Common myeloid progenitor, CD34-positive (primary cell): ENCODE data around the gene ZDHHC7.
A peak's percentile ranks its signal among the peaks of the same experiment; 100 is the strongest.

Source experiments
- CTCF ChIA-PET: fragments of 350-600 bp; sonication (Branson Sonifier 250); formaldehyde crosslinking; loops from one replicate; lab custom pipeline; 2021; ENCODE audit warnings: antibody characterized with exemption; lab: Charles Lee
- POLR2A ChIA-PET: fragments of 350-600 bp; sonication (Branson Sonifier 250); formaldehyde crosslinking; loops from one replicate; lab custom pipeline; 2021; ENCODE audit warnings: antibody characterized with exemption; lab: Charles Lee
- DNase-seq, 3 donors: peaks; one replicate each; pipeline versions ENCODE4 v3.0.0 to v3.0.0-alpha.2; 2013
- H3K27ac ChIP-seq, 2 experiments: 1 replicate in 1 of 2; 2 replicates in 1 of 2; pipeline ENCODE4 v1.7.0; 2013; ENCODE audit warnings: inconsistent platforms in 2 of 2, low read length in 2 of 2, mild to moderate bottlenecking in 2 of 2, low read depth in 1 of 2, moderate library complexity in 1 of 2; ENCODE audit not compliant: severe bottlenecking in 2 of 2, insufficient read depth in 1 of 2, poor library complexity in 1 of 2
- H3K27me3 ChIP-seq, 5 experiments: replicated peaks in 2 of 5; 1 replicate in 3 of 5; 2 replicates in 2 of 5; pipeline versions ENCODE4 v1.6.1 to v1.7.0; 2013; ENCODE audit warnings: low read length in 4 of 5, mild to moderate bottlenecking in 2 of 5, moderate library complexity in 2 of 5, inconsistent platforms in 1 of 5; ENCODE audit not compliant: insufficient read depth in 5 of 5, control insufficient read depth in 4 of 5
- H3K36me3 ChIP-seq, 4 experiments: 1 replicate in 2 of 4; 2 replicates in 2 of 4; pipeline versions ENCODE4 v1.6.1 to v1.7.0; 2013; ENCODE audit warnings: low read length in 3 of 4, control low read depth in 1 of 4, mild to moderate bottlenecking in 1 of 4; ENCODE audit not compliant: control insufficient read depth in 4 of 4, insufficient read depth in 4 of 4
- H3K4me1 ChIP-seq, 4 experiments: 1 replicate in 3 of 4; 2 replicates in 1 of 4; pipeline versions ENCODE4 v1.6.1 to v1.7.1; 2013; ENCODE audit warnings: low read length in 3 of 4, mild to moderate bottlenecking in 3 of 4, control low read depth in 1 of 4, inconsistent platforms in 1 of 4, moderate library complexity in 1 of 4; ENCODE audit not compliant: control insufficient read depth in 4 of 4, insufficient read depth in 4 of 4; ENCODE audit errors: control extremely low read depth in 1 of 4
- H3K4me3 ChIP-seq, 7 experiments: 1 replicate in 4 of 7; 2 replicates in 3 of 7; pipeline versions ENCODE4 v1.5.1 to v1.7.0; 2013; ENCODE audit warnings: mild to moderate bottlenecking in 7 of 7, low read length in 6 of 7, moderate library complexity in 6 of 7, inconsistent platforms in 2 of 7, low read depth in 2 of 7, control low read depth in 1 of 7; ENCODE audit not compliant: insufficient read depth in 4 of 7, control insufficient read depth in 1 of 7; ENCODE audit errors: extremely low read depth in 1 of 7
- H3K9me3 ChIP-seq, 5 experiments: 1 replicate in 4 of 5; 2 replicates in 1 of 5; pipeline versions ENCODE4 v1.6.1 to v1.7.1; 2013; ENCODE audit warnings: low read length in 4 of 5, mild to moderate bottlenecking in 2 of 5, inconsistent platforms in 1 of 5, low read depth in 1 of 5, moderate library complexity in 1 of 5; ENCODE audit not compliant: control insufficient read depth in 4 of 5, insufficient read depth in 2 of 5; ENCODE audit errors: control extremely low read depth in 1 of 5
- WGBS: methylation state at CpG from one replicate; pipeline ENCODE4 v1.1.5; 2013; ENCODE audit not compliant: insufficient coverage; 5-methylcytosine and 5-hydroxymethylcytosine counted together

The ZDHHC7 gene

GRCh38 chr16:85014311-85014710, 3.0 kb upstream of the ZDHHC7 start:
- no peak overlapping the region for H3K4me3 ChIP-seq
- H3K36me3 ChIP-seq, result no peaks in the 10 kb centered on the region
- ChIA-PET POLR2A (no interaction called here), CTCF (interaction anchor here (2.4 kb wide), 1 partner anchor 13 kb away, joined by 9 read pairs; the partner anchor contains the start of gene KIAA0513)
- no peak for DNase-seq
- no peaks in the 10 kb centered on the region for H3K27me3 ChIP-seq
- no peak overlapping the region for H3K27ac ChIP-seq
- peaks cover 10 to 50% (median 38%) of the 10 kb centered on the region in 4 experiments for H3K4me1 ChIP-seq
- H3K9me3 ChIP-seq, result no peaks in the 10 kb centered on the region
- WGBS, result 100% methylated on average over 1 of the region's 2 CpGs

- H3K27ac ChIP-seq, result peak overlapping the region; percentile 96 to 99
- WGBS, result 16% methylated on average over 14 of the region's 17 CpGs
- POLR2A ChIA-PET, result interaction anchor here (0.6 to 1.2 kb wide), 2 partner anchors 16 to 22 kb away, joined by 3 to 4 read pairs; partner anchors contain the start of gene KIAA0513
- no peaks in the 10 kb centered on the region for H3K9me3 ChIP-seq
- DNase-seq, result peak in 1 of 3 donors; percentile 25
- CTCF ChIA-PET, result interaction anchor here (1.5 to 2.4 kb wide), 2 partner anchors 15 to 45 kb away, joined by 3 to 9 read pairs; partner anchors contain the start of gene KIAA0513
- no peaks in the 10 kb centered on the region for H3K27me3 ChIP-seq
- H3K4me3 ChIP-seq, result peak overlapping the region; percentile 83 to 95 (median 89)
- peaks cover 4 to 35% (median 23%) of the 10 kb centered on the region in 4 experiments for H3K4me1 ChIP-seq
- peaks cover 0 to 2% (median 0%) of the 10 kb centered on the region in 4 experiments for H3K36me3 ChIP-seq
Observed at GRCh38 chr16:85011846-85012284, 530 bp upstream of the ZDHHC7 start.

- H3K4me3 ChIP-seq, result peak overlapping the region; percentile 83 to 95 (median 89)
- peak overlapping the region; percentile 79 to 99 for H3K27ac ChIP-seq
- WGBS, result 90% methylated on average over 2 of the region's 9 CpGs
- no peak for DNase-seq
- H3K27me3 ChIP-seq, result no peaks in the 10 kb centered on the region
- ChIA-PET CTCF (interaction anchor here (0.8 to 1.7 kb wide), 6 partner anchors 16 to 76 kb away, joined by 3 to 11 read pairs (median 4); partner anchors contain the start of gene KIAA0513), POLR2A (no interaction called here)
- H3K36me3 ChIP-seq, result peaks cover 0 to 6% (median 2%) of the 10 kb centered on the region in 4 experiments
- H3K9me3 ChIP-seq, result no peaks in the 10 kb centered on the region
- peaks cover 4 to 21% (median 13%) of the 10 kb centered on the region in 4 experiments for H3K4me1 ChIP-seq
Observed at GRCh38 chr16:85010446-85010930, 847 bp downstream of the ZDHHC7 start.

GRCh38 chr16:85008271-85008670, 3.1 kb downstream of the ZDHHC7 start:
- Histone ChIP-seq H3K27ac (no peak overlapping the region), H3K4me1 (peaks cover 4 to 23% (median 21%) of the 10 kb centered on the region in 4 experiments), H3K27me3 (no peaks in the 10 kb centered on the region), H3K4me3 (no peak overlapping the region), H3K36me3 (peaks cover 0 to 6% (median 2%) of the 10 kb centered on the region in 4 experiments), H3K9me3 (no peaks in the 10 kb centered on the region)
- CTCF ChIA-PET, result interaction anchor here (0.7 to 1.4 kb wide), 2 partner anchors 9 to 11 kb away, joined by 3 read pairs; no protein-coding TSS in a partner anchor
- 83% methylated on average over 2 of the region's 3 CpGs for WGBS
- no peak for DNase-seq
- POLR2A ChIA-PET, result no interaction called here

DNA sequence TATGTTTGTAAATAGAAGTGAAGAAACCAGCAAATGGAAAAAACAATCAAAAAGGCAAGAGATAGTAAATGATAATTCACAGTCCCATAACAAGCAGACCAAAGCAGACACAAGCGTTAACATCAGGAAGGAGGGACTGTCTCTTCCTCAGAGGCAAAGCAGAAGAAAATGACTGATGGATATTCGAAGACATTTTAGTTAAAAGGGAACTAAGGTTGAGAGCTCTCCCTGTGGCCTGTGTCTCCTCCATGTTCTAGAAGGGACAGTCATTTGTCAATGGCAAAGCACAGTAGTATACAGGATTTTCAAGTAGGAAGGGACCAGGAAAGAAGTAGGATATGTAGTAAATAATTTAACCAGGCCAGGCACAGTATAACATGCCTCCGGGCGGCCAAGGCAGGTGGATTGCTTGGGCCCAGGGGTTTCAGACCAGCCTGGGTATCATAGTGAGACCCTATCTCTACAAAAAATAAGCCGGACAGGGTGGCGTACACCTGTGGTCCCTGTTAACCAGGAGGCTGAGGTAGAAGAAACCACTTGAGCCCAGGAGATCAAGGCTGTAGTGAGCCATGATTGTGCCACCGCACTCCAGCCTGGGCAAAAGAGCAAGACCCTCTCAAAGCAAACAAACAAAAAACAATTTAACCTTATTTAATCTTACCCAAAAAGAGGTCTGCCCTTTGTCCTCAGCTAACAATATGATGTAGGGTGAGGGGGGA, 3.7 kb downstream of the ZDHHC7 start:
- no peak overlapping the region for H3K27ac ChIP-seq
- ChIA-PET POLR2A (no interaction called here), CTCF (interaction anchor here (0.7 to 1.4 kb wide), 2 partner anchors 9 to 10 kb away, joined by 3 read pairs; no protein-coding TSS in a partner anchor)
- no peak for DNase-seq
- peaks cover 0 to 8% (median 3%) of the 10 kb centered on the region in 4 experiments for H3K36me3 ChIP-seq
- no peaks in the 10 kb centered on the region for H3K27me3 ChIP-seq
- H3K9me3 ChIP-seq, result no peaks in the 10 kb centered on the region
- no peak overlapping the region for H3K4me3 ChIP-seq
- 100% methylated on average over 6 of the region's 7 CpGs for WGBS
- peaks cover 4 to 28% (median 24%) of the 10 kb centered on the region in 4 experiments for H3K4me1 ChIP-seq

GRCh38 chr16:85006639-85007038, 4.7 kb downstream of the ZDHHC7 start:
- Histone ChIP-seq H3K27ac (no peak overlapping the region), H3K9me3 (no peaks in the 10 kb centered on the region), H3K27me3 (no peaks in the 10 kb centered on the region), H3K36me3 (peaks cover 0 to 14% (median 4%) of the 10 kb centered on the region in 4 experiments), H3K4me1 (peaks cover 4 to 30% (median 21%) of the 10 kb centered on the region in 4 experiments), H3K4me3 (no peak overlapping the region)
- POLR2A ChIA-PET, result interaction anchor here (0.7 kb wide), 1 partner anchor 11 kb away, joined by 5 read pairs; no protein-coding TSS in a partner anchor
- 97% methylated on average over 3 of the region's 7 CpGs for WGBS
- no peak for DNase-seq
- CTCF ChIA-PET, result interaction anchor here (1.3 to 2.4 kb wide), 2 partner anchors 80 to 253 kb away, joined by 6 to 8 read pairs; no protein-coding TSS in a partner anchor
